Stimulated activated naive CD4-positive, alpha-beta T cell treated with Interleukin-2 at 50 U/mL for 16 hours (primary cell): ENCODE measurements around the gene UBE2QL1.

Experiments
- DNase-seq: peaks from one replicate; lab custom pipeline; 2025; lab: John Stamatoyannopoulos, UW

UBE2QL1 gene

GRCh38 chr5:6455571-6456200 is 7.0 kb downstream of the UBE2QL1 start:
- DNase-seq, result no peak

- no peak for DNase-seq
These were observed 8.2 kb downstream of the UBE2QL1 start for GRCh38 chr5:6456766-6457370.

GRCh38 chr5:6457592-6457991 is 8.9 kb downstream of the UBE2QL1 start:
- DNase-seq, result no peak

GRCh38 chr5:6458833-6459232 is 10.2 kb downstream of the UBE2QL1 start:
- DNase-seq, result no peak

GRCh38 chr5:6459896-6460295 is 11.2 kb downstream of the UBE2QL1 start:
- DNase-seq, result no peak

- no peak for DNase-seq
These were observed 12.3 kb downstream of the UBE2QL1 start for GRCh38 chr5:6461006-6461405.

GRCh38 chr5:6461793-6462650 is 13.4 kb downstream of the UBE2QL1 start:
- no peak for DNase-seq

- DNase-seq, result no peak
These were observed 14.0 kb downstream of the UBE2QL1 start for GRCh38 chr5:6462671-6463070.

GRCh38 chr5:6464441-6464840 is 15.8 kb downstream of the UBE2QL1 start:
- no peak for DNase-seq

GRCh38 chr5:6465831-6466790 is 17.5 kb downstream of the UBE2QL1 start:
- DNase-seq, result no peak

- no peak for DNase-seq
These were observed 18.4 kb downstream of the UBE2QL1 start for GRCh38 chr5:6466975-6467567.

- no peak for DNase-seq
These were observed 18.9 kb downstream of the UBE2QL1 start for GRCh38 chr5:6467591-6467990.

GRCh38 chr5:6468104-6468503 is 19.4 kb downstream of the UBE2QL1 start:
- no peak for DNase-seq

GRCh38 chr5:6468870-6469269 is 20.2 kb downstream of the UBE2QL1 start:
- no peak for DNase-seq

GRCh38 chr5:6469836-6470235 is 21.2 kb downstream of the UBE2QL1 start:
- DNase-seq, result no peak

- DNase-seq, result no peak
These were observed 22.0 kb downstream of the UBE2QL1 start for GRCh38 chr5:6470672-6471071.

- no peak for DNase-seq
These were observed 22.6 kb downstream of the UBE2QL1 start for GRCh38 chr5:6471252-6471651.

- DNase-seq, result no peak
These were observed 24.1 kb downstream of the UBE2QL1 start for GRCh38 chr5:6472792-6473191.

GRCh38 chr5:6473284-6473683 is 24.6 kb downstream of the UBE2QL1 start:
- no peak for DNase-seq

GRCh38 chr5:6475626-6476312 is 27.1 kb downstream of the UBE2QL1 start:
- DNase-seq, result no peak

- no peak for DNase-seq
These were observed 27.6 kb downstream of the UBE2QL1 start for GRCh38 chr5:6476313-6476661.
